ENCODE measurements around the gene UQCR10. TPM values are rescaled to one million over a fixed set of nuclear protein-coding genes. Genes with fewer than 3 reads are reported as not detected.

Gene UQCR10
- 119 TPM for total RNA-seq (2021; ENCODE audit: unreplicated experiment)
- 184 and 198 TPM in 2 replicates for polyA plus RNA-seq (2012)
- Bru-seq, nascent RNA, result percentile 91 among the genes with signal in this experiment
- BruChase-seq, experiment 1, labeled RNA remaining after a 6-hour chase, result percentile 94 among the genes with signal in this experiment
- percentile 88 among the genes with signal in this experiment for BruChase-seq, experiment 2, labeled RNA remaining after a 2-hour chase
- long read RNA-seq, transcript UQCR10-202 (2 exons, 584 nt), result minor isoform, 26 of 246 reads
- long read RNA-seq, transcript UQCR10-201 (2 exons, 916 nt), result major isoform, 150 of 246 reads
- long read RNA-seq, partial matches to known transcripts, result 0 of 246 reads
- long read RNA-seq, other reads (novel, unspliced or antisense), result 70 of 246 reads

GRCh38 chr22:29767171-29768051, at the start of gene UQCR10:
TSS of gene UQCR10 (plus strand) at chr22:29767369. CDS start at chr22:29767399, 30 bp downstream.
- Histone ChIP-seq H3K9ac (ENCODE audit: low read length) (peak within 1 kb of the TSS; percentile 80), H3K4me3 (replicated peaks in 1 of 2; ENCODE audit: low read depth in 1 of 2, low read length in 2 of 2) (peak within 1 kb of the TSS; percentile 75 to 83), H3K4me2 (ENCODE audit: low read length) (peak within 1 kb of the TSS; percentile 91), H3K9me3 (ENCODE audit: control insufficient read depth in 1 of 2, insufficient read depth in 1 of 2, low read depth in 1 of 2, low read length in 2 of 2) (no peaks in the 10 kb centered on the region), H3K36me3 (ENCODE audit: control insufficient read depth in 1 of 2, insufficient read depth in 2 of 2, low read length in 2 of 2) (peaks cover 15 to 19% of the 10 kb centered on the region in 2 experiments; a peak in 3 of 4 replicates), H3K27me3 (ENCODE audit: insufficient read depth, low read length) (no peaks in the 10 kb centered on the region), H4K20me1 (ENCODE audit: insufficient read depth) (no peaks in the 10 kb centered on the region), H2AFZ (ENCODE audit: low read depth, low read length, poor library complexity, severe bottlenecking) (no peak within 1 kb of the TSS), H3K9me2 (ENCODE audit: insufficient read depth) (no peaks in the 10 kb centered on the region), H3K4me1 (ENCODE audit: control insufficient read depth in 1 of 2, insufficient read depth in 2 of 2, low read length in 2 of 2) (peaks cover 9 to 33% of the 10 kb centered on the region in 2 experiments), H3K27ac (ENCODE audit: low read depth, low read length) (peak within 1 kb of the TSS; percentile 82), H3K79me2 (ENCODE audit: insufficient read depth, low read length) (peaks cover 32% of the 10 kb centered on the region)
- POLR2A ChIA-PET, result interaction anchor here (0.8 kb wide), 1 partner anchor 66 kb away, joined by 3 read pairs; no protein-coding TSS in a partner anchor
- intact Hi-C loops (cut with micrococcal nuclease), result no loop called here
- peak; percentile 85 for DNase-seq (ENCODE audit: low read depth, low spot score)
- peak; percentile 71 for ATAC-seq
- TF ChIP-seq YY1 (IDR thresholded peaks at IDR 0.05; ENCODE audit: extremely low read depth, insufficient replicate concordance, low read depth, low read length) (peak; percentile 89), ZFX (IDR thresholded peaks at IDR 0.05) (peak; percentile 27; the same call in 1 of the 2 replicates), POLR2AphosphoS5 (IDR thresholded peaks at IDR 0.05; ENCODE audit: low read depth, low read length) (peak; percentile 57), ELF1 (IDR thresholded peaks at IDR 0.05; ENCODE audit: borderline replicate concordance, low read depth) (no peak)
- BruUV-seq (replicated peaks), result TSS peak; percentile 85
- RAD21 ChIA-PET (ENCODE audit: low non-redundant PET in 1 of 2, low total read pairs in 2 of 2, uncharacterized antibody in 2 of 2, unreplicated experiment in 2 of 2), result interaction anchor here in 1 of 2 experiments (0.7 to 1.1 kb wide), 2 partner anchors 65 to 66 kb away, joined by 3 read pairs; no protein-coding TSS in a partner anchor
- CTCF ChIA-PET, result interaction anchor here (1.0 kb wide), 1 partner anchor 322 kb away, joined by 7 read pairs; no protein-coding TSS in a partner anchor

- Histone ChIP-seq H3K9ac (ENCODE audit: low read length) (no peak overlapping the region), H3K27me3 (ENCODE audit: insufficient read depth, low read length) (no peaks in the 10 kb centered on the region), H3K79me2 (ENCODE audit: insufficient read depth, low read length) (no peaks in the 10 kb centered on the region), H3K27ac (ENCODE audit: low read depth, low read length) (no peak overlapping the region), H3K4me3 (replicated peaks in 1 of 2; ENCODE audit: low read depth in 1 of 2, low read length in 2 of 2) (no peak overlapping the region), H3K36me3 (ENCODE audit: control insufficient read depth in 1 of 2, insufficient read depth in 2 of 2, low read length in 2 of 2) (no peaks in the 10 kb centered on the region), H4K20me1 (ENCODE audit: insufficient read depth) (no peaks in the 10 kb centered on the region), H2AFZ (ENCODE audit: low read depth, low read length, poor library complexity, severe bottlenecking) (no peak overlapping the region), H3K4me2 (ENCODE audit: low read length) (no peak overlapping the region), H3K9me3 (ENCODE audit: control insufficient read depth in 1 of 2, insufficient read depth in 1 of 2, low read depth in 1 of 2, low read length in 2 of 2) (no peaks in the 10 kb centered on the region), H3K4me1 (ENCODE audit: control insufficient read depth in 1 of 2, insufficient read depth in 2 of 2, low read length in 2 of 2) (peaks cover 0 to 5% of the 10 kb centered on the region in 2 experiments; a peak in 2 of 4 replicates), H3K9me2 (ENCODE audit: insufficient read depth) (no peaks in the 10 kb centered on the region)
- no peak for TF ChIP-seq POLR2A (IDR thresholded peaks at IDR 0.05; ENCODE audit: borderline replicate concordance, extremely low read depth, insufficient read depth, insufficient read length)
- no peak for TF ChIP-seq EZH2 (IDR thresholded peaks at IDR 0.05)
- TF ChIP-seq ATF3 (IDR thresholded peaks at IDR 0.05), result no peak
- ChIA-PET POLR2A (no interaction called here), RAD21 (ENCODE audit: low non-redundant PET in 1 of 2, low total read pairs in 2 of 2, uncharacterized antibody in 2 of 2, unreplicated experiment in 2 of 2) (no interaction called here), CTCF (interaction anchor here (1.7 kb wide), 1 partner anchor 28 kb away, joined by 6 read pairs; no protein-coding TSS in a partner anchor)
- intact Hi-C loops (cut with micrococcal nuclease), result no loop called here
- BruUV-seq (replicated peaks), result no TSS peak
- DNase-seq (ENCODE audit: low read depth, low spot score) (no peak), ATAC-seq (no peak)
These were observed 49.4 kb upstream of the UQCR10 start for GRCh38 chr22:29717789-29718188.

Measured in HCT116 (cell line).